Heart right ventricle (tissue), 16 donors: ENCODE measurements around the gene OSBPL9. TPM values are rescaled to one million over a fixed set of nuclear protein-coding genes. Genes with fewer than 3 reads are reported as not detected.

Source experiments
- ATAC-seq, 8 donors: fragments of 200-7000 bp; cut with Tn5 transposase; one replicate each; pipeline ENCODE4 v1.9.1; 2020; ENCODE audit warnings: mild to moderate bottlenecking in 8 of 8, moderate library complexity in 8 of 8, moderate number of reproducible peaks in 1 of 8
- DNase-seq, 2 donors: peaks; one replicate each; pipeline ENCODE4 v3.0.0-alpha.2; 2020
- H3K27ac ChIP-seq, 10 donors: fragments of 200-600 bp; sonication (generic) in 2 of 10; one replicate each; pipeline versions ENCODE4 v1.5.0 to v1.8.0; 2020 to 2022; ENCODE audit warnings: mild to moderate bottlenecking in 3 of 10
- H3K27me3 ChIP-seq, 7 donors: fragments of 200-600 bp; one replicate each; pipeline ENCODE4 v1.8.0; 2021 to 2022; ENCODE audit warnings: mild to moderate bottlenecking in 2 of 7
- H3K36me3 ChIP-seq, 9 donors: fragments of 200-600 bp; sonication (generic) in 1 of 9; one replicate each; pipeline versions ENCODE4 v1.5.0 to v1.8.0; 2020 to 2022; ENCODE audit warnings: mild to moderate bottlenecking in 2 of 9
- H3K4me1 ChIP-seq, 9 donors: fragments of 200-600 bp; sonication (generic) in 1 of 9; one replicate each; pipeline versions ENCODE4 v1.5.0 to v1.8.0; 2020 to 2022; ENCODE audit warnings: mild to moderate bottlenecking in 4 of 9
- H3K4me3 ChIP-seq, 10 donors: fragments of 200-600 bp; sonication (generic) in 2 of 10; one replicate each; pipeline versions ENCODE4 v1.5.0 to v1.8.0; 2020 to 2022; ENCODE audit warnings: mild to moderate bottlenecking in 7 of 10, moderate library complexity in 2 of 10
- H3K9me3 ChIP-seq, 11 donors: fragments of 200-600 bp in 10 of 11; sonication (generic) in 2 of 11; one replicate each; pipeline versions ENCODE4 v1.5.0 to v1.8.0; 2013 to 2022; ENCODE audit warnings: mild to moderate bottlenecking in 2 of 11, control low read depth in 1 of 11, moderate library complexity in 1 of 11
- WGBS, 2 donors: extraction: QIAGEN DNeasy Blood & Tissue Kit; methylation state at CpG; one replicate each; pipeline ENCODE4 v1.1.7; 2013; ENCODE audit warnings: inconsistent platforms in 1 of 2; 5-methylcytosine and 5-hydroxymethylcytosine counted together
- intact Hi-C, 10 donors: fragments of 100-400 bp; cut with DNase I; formaldehyde crosslinking; loops; one replicate each; pipeline versions ENCODE4 v1.11.1 to v1.14.2; 2022
- polyA plus RNA-seq, 2 donors: library from polyadenylated mRNA; stranded (reverse); fragments of 200-250 nt; gene quantifications; one replicate each; pipeline ENCODE4 v1.2.3, GENCODE V29; 2013
- total RNA-seq, 10 donors: library from RNA; stranded (reverse); fragmentation: NEBNext Ultra II Directional in 3 of 10; extraction: Animal tissue kit (Norgen Biotek cat#: 25700) in 3 of 10; gene quantifications; one replicate each; pipeline versions ENCODE4 v1.2.1 to v1.2.4, GENCODE V29; 2021 to 2023
- TF ChIP-seq, protein P1 (sequence below), 9 donors: fragments of 200-600 bp; sonication (generic) in 2 of 9; IDR thresholded peaks; one replicate each; pipeline versions ENCODE4 v1.5.0 to v1.8.0; 2021 to 2022; ENCODE audit warnings: antibody characterized with exemption in 9 of 9, mild to moderate bottlenecking in 5 of 9, moderate library complexity in 1 of 9
- donor health status: Arrhythmogenic right ventricular cardiomyopathy.
- donor health status: ischemic (EF 13 %, LVEDD 7.1; RV severe dilation, severe dysfunction).
- donor health status: healthy with polysubstance abuse.
- donor health status: DM: no; HTN: yes; CAD: no.
- donor health status: DM: no; HTN: no; CAD: no.
- donor health status: ischemic (EF 25% LVEDD 6.9; RV normal size, moderate dysfunction).
- donor health status: ischemic (EF 25% LVEDD 5.7; RV mildly dilated, moderate dysfunction).
- donor health status: healthy.
- donor health status: DM: yes; HTN: yes; CAD: no.
- donor health status: Ischemic cardiomyopathy.
- donor health status: ischemic (EF 35%, LVEDD 5.7; RV mildly dilated, moderate dysfunction).
- donor health status: nonischemic (EF 11% LVEDD 7.7; RV severe dilation, severe dysfunction).
- donor health status: DM: yes; HTN: yes; CAD: no.
- donor health status: PGD.
- donor health status: ischemic (EF 29% LVEDD 5.4; RV normal size, mild dysfunction).
- donor health status: nonischemic (EF 23%, LVEDD 6.1; RV moderate dilation, normal function).

The OSBPL9 gene
- total and polyA plus RNA-seq, 12 donors: 32.5 to 82.9 (median 55.6) TPM

DNA sequence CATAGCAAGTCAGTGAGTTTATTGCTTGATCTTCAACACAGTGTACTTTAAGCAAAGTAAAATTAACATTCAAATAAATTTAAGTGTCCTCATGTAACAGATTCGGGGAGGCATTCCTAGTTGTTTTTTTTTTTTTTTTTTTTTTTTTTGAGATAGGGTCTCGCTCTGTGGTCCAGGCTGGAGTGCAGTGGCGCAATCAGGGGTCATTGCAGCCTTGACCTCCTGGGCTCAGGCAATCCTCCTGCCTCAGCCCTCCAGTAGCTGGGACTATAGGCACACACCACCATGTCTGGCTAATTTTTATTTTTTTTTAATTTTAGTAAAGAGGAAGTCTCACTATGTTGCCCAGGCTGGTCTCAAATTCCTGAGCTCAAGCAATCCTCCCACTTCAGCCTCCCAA lies 22.8 kb downstream of the OSBPL9 start:
- WGBS, 2 donors: 91 to 95% methylated on average over 2 to 3 of the region's 3 CpGs

DNA sequence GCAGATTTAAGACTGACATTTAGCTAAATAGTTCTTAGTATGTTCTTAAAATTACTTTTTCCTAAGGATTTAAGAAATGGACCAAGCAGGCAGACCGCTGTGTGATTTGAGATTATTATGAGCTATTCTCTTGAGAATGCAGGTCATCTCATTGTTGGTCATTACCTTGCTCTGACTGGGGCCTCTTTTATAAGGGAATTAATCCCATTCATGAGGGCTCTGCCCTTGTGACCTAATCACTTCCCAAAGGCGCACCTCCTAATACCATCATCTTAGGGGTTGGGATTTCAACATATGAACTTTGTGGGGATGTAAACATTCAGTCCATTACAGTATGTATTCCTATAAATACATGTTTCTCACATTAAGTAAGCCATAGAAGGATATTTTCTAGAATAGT lies 24.2 kb downstream of the OSBPL9 start:
- TF ChIP-seq, protein P1, sequence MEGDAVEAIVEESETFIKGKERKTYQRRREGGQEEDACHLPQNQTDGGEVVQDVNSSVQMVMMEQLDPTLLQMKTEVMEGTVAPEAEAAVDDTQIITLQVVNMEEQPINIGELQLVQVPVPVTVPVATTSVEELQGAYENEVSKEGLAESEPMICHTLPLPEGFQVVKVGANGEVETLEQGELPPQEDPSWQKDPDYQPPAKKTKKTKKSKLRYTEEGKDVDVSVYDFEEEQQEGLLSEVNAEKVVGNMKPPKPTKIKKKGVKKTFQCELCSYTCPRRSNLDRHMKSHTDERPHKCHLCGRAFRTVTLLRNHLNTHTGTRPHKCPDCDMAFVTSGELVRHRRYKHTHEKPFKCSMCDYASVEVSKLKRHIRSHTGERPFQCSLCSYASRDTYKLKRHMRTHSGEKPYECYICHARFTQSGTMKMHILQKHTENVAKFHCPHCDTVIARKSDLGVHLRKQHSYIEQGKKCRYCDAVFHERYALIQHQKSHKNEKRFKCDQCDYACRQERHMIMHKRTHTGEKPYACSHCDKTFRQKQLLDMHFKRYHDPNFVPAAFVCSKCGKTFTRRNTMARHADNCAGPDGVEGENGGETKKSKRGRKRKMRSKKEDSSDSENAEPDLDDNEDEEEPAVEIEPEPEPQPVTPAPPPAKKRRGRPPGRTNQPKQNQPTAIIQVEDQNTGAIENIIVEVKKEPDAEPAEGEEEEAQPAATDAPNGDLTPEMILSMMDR (IDR thresholded peaks at IDR 0.05): no peak
- no peaks in the 10 kb centered on the region for H3K36me3 ChIP-seq
- H3K4me3 ChIP-seq: no peak overlapping the region
- H3K27ac ChIP-seq: peak overlapping the region in 2 of 10 donors; percentile 75 to 79
- H3K27me3 ChIP-seq: no peaks in the 10 kb centered on the region
- no peaks in the 10 kb centered on the region for H3K9me3 ChIP-seq
- ATAC-seq: no peak
- H3K4me1 ChIP-seq: peaks cover 15 to 65% (median 46%) of the 10 kb centered on the region in 9 donors
- intact Hi-C loops: loop anchor here in 1 of 10 donors (5.0 kb wide), 1 partner anchor 126 kb away; no protein-coding TSS in a partner anchor
- DNase-seq: no peak
- 91 to 94% methylated on average over 2 of the region's 2 CpGs for WGBS, 2 donors

More for the DNA sequence above, 22.8 kb downstream of the OSBPL9 start:
- Histone ChIP-seq H3K4me3 (no peak overlapping the region), H3K27me3 (no peaks in the 10 kb centered on the region), H3K36me3 (no peaks in the 10 kb centered on the region), H3K4me1 (peaks cover 13 to 64% (median 41%) of the 10 kb centered on the region in 9 donors), H3K9me3 (no peaks in the 10 kb centered on the region), H3K27ac (no peak overlapping the region)
- intact Hi-C loops: loop anchor here in 3 of 10 donors (5.0 to 10.0 kb wide), 3 partner anchors 125 to 365 kb away; no protein-coding TSS in a partner anchor
- TF ChIP-seq, protein P1 (IDR thresholded peaks at IDR 0.05): no peak
- DNase-seq (no peak), ATAC-seq (no peak)

DNA sequence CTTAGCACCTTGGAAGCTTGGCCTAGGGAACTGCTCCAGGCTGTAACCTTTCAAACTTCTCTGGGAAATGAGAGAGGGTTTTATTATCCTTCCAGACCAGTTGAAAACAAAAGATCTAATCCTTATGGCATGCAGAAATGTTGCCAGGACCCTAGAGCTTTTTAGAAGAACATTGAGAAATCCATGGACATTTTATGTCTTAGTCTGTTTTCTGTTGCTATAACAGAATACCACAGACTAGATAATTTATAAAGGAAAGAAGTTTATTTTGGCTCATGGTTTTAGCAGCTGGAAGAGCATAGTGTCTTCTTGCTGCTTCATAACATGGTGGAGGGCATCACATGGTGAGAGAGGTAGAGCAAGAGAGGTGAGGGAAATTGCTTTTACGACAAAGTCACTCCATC lies 25.8 kb downstream of the OSBPL9 start:
- H3K4me1 ChIP-seq: peaks cover 13 to 57% (median 41%) of the 10 kb centered on the region in 9 donors
- peak overlapping the region; percentile 23 to 79 (median 59) for H3K27ac ChIP-seq
- 66 to 73% methylated on average over 1 of the region's 1 CpG for WGBS, 2 donors
- H3K27me3 ChIP-seq: no peaks in the 10 kb centered on the region
- intact Hi-C loops: loop anchor here in 1 of 10 donors (5.0 kb wide), 1 partner anchor 125 kb away; no protein-coding TSS in a partner anchor
- peaks cover 0 to 6% (median 0%) of the 10 kb centered on the region in 11 donors for H3K9me3 ChIP-seq
- peak in 1 of 2 donors; percentile 28 for DNase-seq
- H3K4me3 ChIP-seq: no peak overlapping the region
- peak; percentile 51 to 86 (median 80) for ATAC-seq
- H3K36me3 ChIP-seq: no peaks in the 10 kb centered on the region
- TF ChIP-seq, protein P1 (IDR thresholded peaks at IDR 0.05): no peak

DNA sequence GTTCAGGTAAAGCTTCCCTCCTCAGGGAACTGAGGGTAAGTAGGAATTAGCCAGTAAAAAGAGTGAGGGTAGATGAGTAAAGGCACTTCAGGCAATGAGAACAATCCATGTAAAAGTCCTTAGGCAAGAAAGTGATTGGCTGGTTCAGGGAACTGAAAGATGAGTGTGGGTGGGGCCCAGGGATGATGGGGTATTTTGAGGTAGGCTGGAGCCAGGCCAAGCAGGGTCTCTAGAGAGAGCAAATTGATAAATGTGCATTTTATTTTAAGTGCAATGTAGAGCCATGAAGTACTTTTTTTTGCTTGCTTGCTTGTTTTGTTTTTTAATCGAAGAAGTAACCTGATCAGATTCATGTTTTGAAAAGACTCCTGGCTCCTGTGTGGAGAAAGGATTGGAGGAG lies 26.5 kb downstream of the OSBPL9 start:
- H3K4me3 ChIP-seq: no peak overlapping the region
- peaks cover 13 to 64% (median 47%) of the 10 kb centered on the region in 9 donors for H3K4me1 ChIP-seq
- peak overlapping the region; percentile 23 to 79 (median 59) for H3K27ac ChIP-seq
- ATAC-seq: no peak
- TF ChIP-seq, protein P1 (IDR thresholded peaks at IDR 0.05): no peak
- H3K9me3 ChIP-seq: peaks cover 0 to 6% (median 0%) of the 10 kb centered on the region in 11 donors
- 78 to 84% methylated on average over 1 of the region's 1 CpG for WGBS, 2 donors
- H3K27me3 ChIP-seq: no peaks in the 10 kb centered on the region
- no peak for DNase-seq
- intact Hi-C loops: loop anchor here in 1 of 10 donors (5.0 kb wide), 1 partner anchor 124 kb away; no protein-coding TSS in a partner anchor
- H3K36me3 ChIP-seq: no peaks in the 10 kb centered on the region
